Endothelial cell of umbilical vein (primary cell): ENCODE results near the gene TMEM213.

Experiments
- EZH2 ChIP-seq: IDR thresholded peaks from 2 replicates; pipeline ENCODE4 v1.6.1; 2012; ENCODE audit warnings: borderline replicate concordance, low read depth, mild to moderate bottlenecking, moderate library complexity, low read length, inconsistent platforms; ENCODE audit not compliant: severe bottlenecking
- FOS ChIP-seq: IDR thresholded peaks from 2 replicates; pipeline ENCODE4 v1.6.1; 2011; ENCODE audit warnings: mild to moderate bottlenecking, low read length, moderate library complexity, borderline replicate concordance; ENCODE audit not compliant: insufficient read depth
- JUN ChIP-seq: IDR thresholded peaks from 2 replicates; pipeline ENCODE4 v1.6.1; 2011; ENCODE audit warnings: borderline replicate concordance, low read depth; ENCODE audit not compliant: insufficient read length, insufficient read depth
- MYC ChIP-seq: IDR thresholded peaks from one replicate; pipeline ENCODE4 v1.6.1; 2011; ENCODE audit warnings: mild to moderate bottlenecking, low read depth, low read length
- POLR2A ChIP-seq: IDR thresholded peaks from 2 replicates; pipeline ENCODE4 v1.6.1; 2012; ENCODE audit warnings: low read depth, mild to moderate bottlenecking, control low read depth, low read length
- POLR2AphosphoS5 ChIP-seq: IDR thresholded peaks from 2 replicates; pipeline ENCODE4 v1.6.1; 2012; ENCODE audit warnings: low read depth, mild to moderate bottlenecking, control low read depth, low read length, moderate library complexity; ENCODE audit not compliant: insufficient read depth
- TF ChIP-seq, protein P1 (sequence below), 2 donors: IDR thresholded peaks; 1 replicate in 1 of 2; 2 replicates in 1 of 2; pipeline ENCODE4 v1.5.1; 2011; ENCODE audit warnings: low read length in 2 of 2, mild to moderate bottlenecking in 2 of 2, moderate library complexity in 2 of 2, control low read depth in 1 of 2, inconsistent platforms in 1 of 2, low read depth in 1 of 2; ENCODE audit not compliant: insufficient read depth in 1 of 2; ENCODE audit errors: extremely low read depth in 1 of 2

DNA sequence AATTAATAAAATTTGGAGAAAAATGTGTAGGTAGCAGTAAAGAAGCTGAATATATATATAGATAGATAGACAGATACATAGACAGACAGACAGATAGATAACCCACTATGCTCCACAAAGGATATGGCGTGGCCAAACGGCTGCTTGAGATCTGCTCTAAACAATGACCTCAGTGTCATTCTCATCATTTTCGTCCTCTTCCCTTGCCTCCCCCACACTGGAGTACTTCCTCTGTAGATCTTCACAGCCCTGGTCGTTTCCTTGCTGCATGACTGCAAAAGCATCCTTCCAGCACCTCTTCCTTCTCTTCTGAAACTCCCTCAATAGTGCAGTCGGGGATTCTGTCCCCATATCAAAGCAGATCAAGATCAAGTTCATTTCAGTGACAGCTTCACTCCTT, 35.8 kb downstream of the TMEM213 start:
- no peak for TF ChIP-seq POLR2A
- TF ChIP-seq, protein P1, sequence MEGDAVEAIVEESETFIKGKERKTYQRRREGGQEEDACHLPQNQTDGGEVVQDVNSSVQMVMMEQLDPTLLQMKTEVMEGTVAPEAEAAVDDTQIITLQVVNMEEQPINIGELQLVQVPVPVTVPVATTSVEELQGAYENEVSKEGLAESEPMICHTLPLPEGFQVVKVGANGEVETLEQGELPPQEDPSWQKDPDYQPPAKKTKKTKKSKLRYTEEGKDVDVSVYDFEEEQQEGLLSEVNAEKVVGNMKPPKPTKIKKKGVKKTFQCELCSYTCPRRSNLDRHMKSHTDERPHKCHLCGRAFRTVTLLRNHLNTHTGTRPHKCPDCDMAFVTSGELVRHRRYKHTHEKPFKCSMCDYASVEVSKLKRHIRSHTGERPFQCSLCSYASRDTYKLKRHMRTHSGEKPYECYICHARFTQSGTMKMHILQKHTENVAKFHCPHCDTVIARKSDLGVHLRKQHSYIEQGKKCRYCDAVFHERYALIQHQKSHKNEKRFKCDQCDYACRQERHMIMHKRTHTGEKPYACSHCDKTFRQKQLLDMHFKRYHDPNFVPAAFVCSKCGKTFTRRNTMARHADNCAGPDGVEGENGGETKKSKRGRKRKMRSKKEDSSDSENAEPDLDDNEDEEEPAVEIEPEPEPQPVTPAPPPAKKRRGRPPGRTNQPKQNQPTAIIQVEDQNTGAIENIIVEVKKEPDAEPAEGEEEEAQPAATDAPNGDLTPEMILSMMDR (IDR thresholded peaks at IDR 0.05; ENCODE audit: extremely low read depth in 1 of 2, insufficient read depth in 1 of 2, low read depth in 1 of 2, low read length in 2 of 2) = no peak
- no peak for TF ChIP-seq POLR2AphosphoS5
- no peak for TF ChIP-seq MYC
- no peak for TF ChIP-seq EZH2
- TF ChIP-seq FOS = no peak
- no peak for TF ChIP-seq JUN
